Measurements from ENCODE around the gene CLIP4.

Gene CLIP4

DNA sequence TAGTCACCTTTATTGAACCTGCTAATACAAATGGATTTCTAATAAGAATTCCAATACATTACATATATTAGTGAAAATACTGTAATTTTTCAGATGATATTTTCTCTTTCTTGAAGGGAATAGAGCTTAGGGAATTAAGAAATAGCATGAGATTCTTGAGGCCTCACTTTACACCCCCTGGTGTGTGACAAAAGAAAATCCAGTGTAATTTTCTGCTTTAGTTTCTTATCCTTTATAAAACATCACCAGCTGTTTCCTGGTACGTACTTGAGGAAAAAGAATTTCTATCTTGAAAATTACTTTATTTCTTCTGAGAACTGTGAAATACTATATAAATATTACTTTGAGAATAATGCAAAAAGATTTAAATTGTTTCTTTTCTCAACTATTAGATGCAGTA, 71.6 kb downstream of the CLIP4 start:
- DNase-seq (ENCODE audit: low read depth in 3 of 3, low spot score in 1 of 3) = no peak

DNA sequence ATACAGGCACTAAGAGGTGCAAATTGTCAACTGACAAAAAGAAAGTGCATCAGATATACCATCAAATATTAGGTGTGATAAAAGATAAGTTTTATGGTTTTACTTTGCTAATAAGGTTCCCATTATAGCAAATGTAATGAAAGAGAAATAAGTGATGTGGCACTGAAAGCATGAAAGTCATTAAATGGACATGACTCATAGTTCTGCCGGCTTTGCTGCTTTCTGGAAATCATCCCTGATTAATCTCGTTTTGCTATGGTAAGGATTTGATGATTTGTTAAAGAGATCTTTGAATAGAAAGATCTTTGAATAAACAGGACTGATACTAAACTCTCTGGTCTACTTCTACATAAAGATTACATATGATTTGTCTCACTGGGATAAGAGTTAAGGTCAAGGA, 72.7 kb downstream of the CLIP4 start:
- DNase-seq (ENCODE audit: low read depth in 3 of 3, low spot score in 1 of 3) = no peak

- DNase-seq (ENCODE audit: low read depth in 3 of 3, low spot score in 1 of 3) = no peak
These were observed 73.8 kb downstream of the CLIP4 start for GRCh38 chr2:29189052-29189451.

DNA sequence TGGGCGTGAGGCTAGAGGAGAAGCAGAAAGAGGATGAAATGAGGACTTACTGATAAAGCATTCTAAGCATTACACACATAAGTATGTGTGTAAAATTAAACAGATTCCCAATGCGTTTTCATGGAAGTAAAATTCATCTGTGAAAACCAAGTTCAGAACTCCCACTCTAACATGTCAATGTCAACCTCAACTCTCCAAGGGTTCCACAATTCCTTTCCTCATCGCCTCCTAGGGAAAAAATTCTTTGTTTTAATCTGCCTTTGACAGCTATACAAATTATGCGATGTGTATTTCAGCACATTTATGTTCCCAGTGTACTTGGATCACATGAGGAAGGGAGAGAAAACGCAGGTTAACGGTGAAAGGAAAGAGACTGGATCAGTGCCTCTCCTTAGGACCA, 76.6 kb downstream of the CLIP4 start:
- no peak for DNase-seq (ENCODE audit: low read depth in 3 of 3, low spot score in 1 of 3)

GRCh38 chr2:29192526-29192925, 77.3 kb downstream of the CLIP4 start:
- DNase-seq (ENCODE audit: low read depth in 3 of 3, low spot score in 1 of 3) = no peak

- DNase-seq (ENCODE audit: low read depth in 3 of 3, low spot score in 1 of 3) = no peak
These were observed 77.9 kb downstream of the CLIP4 start for GRCh38 chr2:29193111-29193510.

- no peak for DNase-seq (ENCODE audit: low read depth in 3 of 3, low spot score in 1 of 3)
These were observed 78.5 kb downstream of the CLIP4 start for GRCh38 chr2:29193681-29194080.

- DNase-seq (ENCODE audit: low read depth in 3 of 3, low spot score in 1 of 3) = no peak
These were observed 80.6 kb downstream of the CLIP4 start for GRCh38 chr2:29195796-29196195.

DNA sequence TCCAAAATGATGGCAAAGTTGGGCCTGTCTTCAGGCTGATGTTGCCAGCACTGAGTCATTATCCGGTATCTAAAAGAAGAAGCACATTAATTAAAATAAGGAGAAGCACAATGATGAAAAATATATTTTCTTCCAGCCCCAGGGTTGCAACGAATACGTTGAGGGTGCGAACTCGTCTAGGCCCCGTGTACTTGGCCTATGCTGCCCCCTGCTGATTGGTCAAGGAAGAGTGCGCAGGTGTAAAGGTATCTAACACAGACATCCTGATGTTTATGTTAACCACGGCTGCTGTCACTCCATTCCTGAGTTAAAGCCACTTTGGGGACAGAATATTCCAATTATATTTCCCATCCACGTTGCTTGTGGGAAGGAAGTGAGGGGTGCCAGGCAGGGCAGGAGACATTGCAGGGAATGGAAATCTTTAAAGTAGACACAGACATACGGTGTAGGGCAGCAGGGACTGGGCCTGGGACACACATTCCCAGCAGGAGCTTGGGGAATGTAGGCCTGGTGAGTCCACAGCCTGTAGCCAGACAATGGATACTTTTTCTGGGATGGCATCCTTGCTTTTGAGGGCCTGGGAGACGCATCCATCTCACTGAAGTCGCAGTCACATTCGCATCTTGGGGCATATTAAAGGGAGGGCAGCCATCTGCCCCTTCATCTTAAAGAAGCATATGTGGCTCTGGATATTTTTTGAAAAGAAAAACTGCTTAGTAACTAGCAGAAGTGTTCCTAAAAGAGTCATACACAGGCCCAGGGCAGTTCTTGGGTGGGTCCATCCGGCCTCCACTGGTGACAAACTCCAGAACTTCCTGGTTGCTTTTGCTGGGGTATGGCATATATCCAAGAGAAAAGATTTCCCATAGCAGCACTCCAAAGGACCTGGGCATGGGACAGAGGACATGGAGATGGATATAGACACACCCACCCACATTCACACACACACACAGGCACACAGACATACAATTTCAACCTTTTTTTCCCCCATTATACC, 81.9 kb downstream of the CLIP4 start:
- DNase-seq (ENCODE audit: low read depth in 3 of 3, low spot score in 1 of 3) = peak; percentile 31 to 69 (median 52)

DNA sequence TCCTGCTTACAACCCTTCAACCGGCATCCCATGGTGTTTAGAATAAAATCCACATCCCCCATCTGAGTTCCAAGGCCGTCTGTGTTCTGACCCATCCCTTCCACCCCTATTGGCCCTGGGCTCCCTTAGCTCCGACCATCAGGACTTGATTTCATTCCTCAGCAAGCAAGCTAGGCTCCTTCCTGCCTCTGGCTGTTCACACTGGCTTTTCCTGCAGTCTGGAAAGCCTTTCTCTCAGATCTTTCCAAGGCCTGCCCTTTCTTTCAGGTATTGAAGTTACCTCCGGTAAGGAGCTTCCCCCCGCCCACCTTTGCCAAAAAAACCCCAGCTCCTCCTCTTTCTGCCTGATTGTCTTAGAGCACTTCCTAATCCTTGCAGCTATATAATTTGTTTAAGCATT, 86.8 kb downstream of the CLIP4 start:
- no peak for DNase-seq (ENCODE audit: low read depth in 3 of 3, low spot score in 1 of 3)

GRCh38 chr2:29202819-29203495, 87.7 kb downstream of the CLIP4 start:
- DNase-seq (ENCODE audit: low read depth in 3 of 3, low spot score in 1 of 3) = no peak

GRCh38 chr2:29206941-29207340, 91.7 kb downstream of the CLIP4 start:
- no peak for DNase-seq (ENCODE audit: low read depth in 3 of 3, low spot score in 1 of 3)

- DNase-seq (ENCODE audit: low read depth in 3 of 3, low spot score in 1 of 3) = no peak
These were observed 92.3 kb downstream of the CLIP4 start for GRCh38 chr2:29207352-29208148.

- DNase-seq (ENCODE audit: low read depth in 3 of 3, low spot score in 1 of 3) = no peak
These were observed 94.3 kb downstream of the CLIP4 start for GRCh38 chr2:29209551-29209950.

DNA sequence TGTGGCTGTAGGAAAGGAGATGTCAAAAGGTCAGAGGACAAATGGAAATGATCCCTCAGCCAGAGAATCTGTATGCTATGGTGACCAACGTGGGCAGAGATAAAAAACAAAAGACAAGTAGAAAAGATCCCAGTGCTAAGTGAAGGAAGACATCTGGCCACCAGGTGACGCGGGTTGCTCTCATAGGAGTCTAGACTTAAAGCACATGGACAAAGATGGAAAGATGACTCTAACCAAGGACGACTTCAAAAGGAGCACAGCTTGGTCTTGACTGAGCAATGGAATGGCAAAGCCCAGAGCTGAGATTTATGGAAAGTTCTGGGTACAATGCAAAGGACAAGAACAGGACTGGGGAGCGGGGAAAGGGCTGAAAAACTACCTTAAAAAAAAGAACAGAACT, 96.8 kb downstream of the CLIP4 start:
- no peak for DNase-seq (ENCODE audit: low read depth in 3 of 3, low spot score in 1 of 3)

GRCh38 chr2:29213888-29214291, 98.7 kb downstream of the CLIP4 start:
- no peak for DNase-seq (ENCODE audit: low read depth in 3 of 3, low spot score in 1 of 3)

GRCh38 chr2:29215073-29215472, 99.9 kb downstream of the CLIP4 start:
- no peak for DNase-seq (ENCODE audit: low read depth in 3 of 3, low spot score in 1 of 3)

DNA sequence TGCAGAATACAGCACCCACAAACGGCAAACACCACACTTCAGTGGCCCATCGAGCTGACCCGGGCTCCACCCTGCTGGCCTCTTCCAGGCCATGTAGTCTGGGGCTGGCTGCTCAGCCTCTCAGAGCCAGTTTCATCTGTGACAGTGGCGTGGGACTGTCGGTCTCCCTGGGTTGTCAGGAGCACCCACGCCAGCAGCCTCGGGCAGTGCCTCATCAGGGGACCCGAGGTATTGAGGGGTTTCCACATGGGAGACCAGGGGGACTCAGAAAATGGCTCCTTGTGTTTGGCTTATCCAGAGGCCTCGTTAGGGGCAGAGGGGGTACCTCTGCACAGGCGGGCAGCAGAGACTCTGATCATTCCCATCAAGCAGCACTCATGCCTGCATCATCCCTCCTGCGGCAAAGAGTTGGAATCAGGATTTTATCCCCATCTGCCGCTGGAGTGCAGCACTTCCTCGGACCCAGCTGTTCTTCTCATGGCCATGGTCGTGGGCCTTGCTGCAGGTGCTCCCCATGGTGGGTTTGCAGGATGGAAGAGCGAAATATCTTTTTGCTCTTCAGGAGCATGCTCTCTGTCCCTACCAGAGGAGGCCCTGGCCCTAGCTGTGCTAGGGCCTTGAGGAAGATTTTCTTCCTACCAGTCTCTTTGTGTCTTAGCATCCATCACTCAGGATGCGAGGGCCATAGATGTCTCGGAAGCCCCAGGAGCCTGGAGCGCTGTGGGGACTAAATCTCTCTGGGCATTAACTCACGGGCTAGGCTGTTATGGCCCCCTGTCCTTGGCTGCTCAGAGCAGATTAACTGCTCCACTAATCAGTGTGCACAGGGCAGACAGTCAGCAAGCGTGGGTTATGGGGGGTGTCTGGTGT, 100.8 kb downstream of the CLIP4 start:
- DNase-seq (ENCODE audit: low read depth in 3 of 3, low spot score in 1 of 3) = no peak

GRCh38 chr2:29216609-29216909, 101.3 kb downstream of the CLIP4 start:
- no peak for DNase-seq (ENCODE audit: low read depth in 3 of 3, low spot score in 1 of 3)

GRCh38 chr2:29218071-29218470, 102.9 kb downstream of the CLIP4 start:
- DNase-seq (ENCODE audit: low read depth in 3 of 3, low spot score in 1 of 3) = no peak

All from stimulated activated CD4-positive, alpha-beta T cell treated with anti-CD3 and anti-CD28 coated beads, TNF-alpha, amount 100 ng/mL, for 1 hour (primary cell).